ENCODE measurements around the gene ACAA2. TPM values are rescaled to one million over a fixed set of nuclear protein-coding genes. Genes with fewer than 3 reads are reported as not detected.

ACAA2 gene
- total RNA-seq, 2 experiments from 2014 or later, result 5.7 to 6.2 TPM

DNA sequence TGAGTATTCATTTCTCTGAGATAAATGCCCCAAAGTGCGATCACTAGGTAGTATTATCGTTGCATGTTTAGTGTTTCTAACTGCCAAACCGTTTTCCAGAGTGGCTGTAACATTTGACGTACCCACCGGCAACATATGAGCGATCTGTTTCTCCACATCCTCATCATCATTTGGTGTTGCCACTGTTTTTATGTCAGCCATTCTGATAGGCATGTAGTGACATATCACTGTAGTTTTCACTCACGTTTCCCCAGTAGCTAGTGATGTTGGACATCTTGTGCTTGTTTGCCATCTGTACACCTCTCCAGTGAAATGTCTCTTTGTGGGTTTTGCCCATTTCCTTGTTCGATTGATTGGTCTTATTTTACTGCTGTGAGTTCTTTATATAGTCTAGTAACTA is 63.8 kb downstream of the ACAA2 start:
- ChIA-PET POLR2A (no interaction called here), CTCF (no interaction called here)

DNA sequence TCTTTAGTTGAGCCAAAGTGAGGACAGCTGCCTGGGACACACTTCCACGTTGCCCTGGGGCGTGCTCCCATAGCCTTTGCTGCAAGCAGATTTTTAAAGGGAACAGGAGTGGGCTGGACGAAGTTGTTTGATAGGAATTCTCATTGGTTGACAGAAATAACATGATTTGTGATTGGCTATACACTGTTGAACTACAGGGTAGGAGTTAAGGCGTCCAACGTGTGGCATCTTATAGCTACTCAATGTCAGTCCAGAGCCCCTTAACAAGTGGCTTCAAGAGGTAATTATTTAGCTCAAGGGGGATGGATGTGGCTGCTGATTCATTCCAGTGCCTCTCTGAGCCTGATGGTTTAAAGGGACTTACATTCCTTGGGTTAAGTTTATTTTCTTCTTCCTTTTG is 65.5 kb downstream of the ACAA2 start:
- Histone ChIP-seq H3K9me3 (ENCODE audit: control insufficient read depth in 1 of 2, insufficient read depth in 1 of 2, low read length in 2 of 2) (no peaks in the 10 kb centered on the region), H3K27me3 (ENCODE audit: control insufficient read depth in 1 of 2, insufficient read depth in 2 of 2, low read length in 2 of 2) (no peaks in the 10 kb centered on the region), H3K36me3 (ENCODE audit: insufficient read depth, low read length) (no peaks in the 10 kb centered on the region), H3K4me3 (ENCODE audit: low read length) (no peak overlapping the region), H3K27ac (ENCODE audit: low read depth in 1 of 2, low read length in 2 of 2) (no peak overlapping the region), H3K4me1 (ENCODE audit: insufficient read depth, low read length) (peaks cover 18% of the 10 kb centered on the region)
- H3K27ac Mint-ChIP-seq, result no peak overlapping the region
- no peaks in the 10 kb centered on the region for H3K36me3 Mint-ChIP-seq (ENCODE audit: low read depth)
- TF ChIP-seq, protein P1, sequence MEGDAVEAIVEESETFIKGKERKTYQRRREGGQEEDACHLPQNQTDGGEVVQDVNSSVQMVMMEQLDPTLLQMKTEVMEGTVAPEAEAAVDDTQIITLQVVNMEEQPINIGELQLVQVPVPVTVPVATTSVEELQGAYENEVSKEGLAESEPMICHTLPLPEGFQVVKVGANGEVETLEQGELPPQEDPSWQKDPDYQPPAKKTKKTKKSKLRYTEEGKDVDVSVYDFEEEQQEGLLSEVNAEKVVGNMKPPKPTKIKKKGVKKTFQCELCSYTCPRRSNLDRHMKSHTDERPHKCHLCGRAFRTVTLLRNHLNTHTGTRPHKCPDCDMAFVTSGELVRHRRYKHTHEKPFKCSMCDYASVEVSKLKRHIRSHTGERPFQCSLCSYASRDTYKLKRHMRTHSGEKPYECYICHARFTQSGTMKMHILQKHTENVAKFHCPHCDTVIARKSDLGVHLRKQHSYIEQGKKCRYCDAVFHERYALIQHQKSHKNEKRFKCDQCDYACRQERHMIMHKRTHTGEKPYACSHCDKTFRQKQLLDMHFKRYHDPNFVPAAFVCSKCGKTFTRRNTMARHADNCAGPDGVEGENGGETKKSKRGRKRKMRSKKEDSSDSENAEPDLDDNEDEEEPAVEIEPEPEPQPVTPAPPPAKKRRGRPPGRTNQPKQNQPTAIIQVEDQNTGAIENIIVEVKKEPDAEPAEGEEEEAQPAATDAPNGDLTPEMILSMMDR (IDR thresholded peaks at IDR 0.05), result no peak
- H3K27me3 Mint-ChIP-seq, result peaks cover 8% of the 10 kb centered on the region
- H3K4me3 Mint-ChIP-seq, result no peak overlapping the region
- H3K4me1 Mint-ChIP-seq (ENCODE audit: low read depth), result peaks cover 28% of the 10 kb centered on the region
- intact Hi-C loops (cut with DNase I, micrococcal nuclease), result no loop called here
- ATAC-seq (ENCODE audit: poor library complexity) (no peak), DNase-seq (no peak)
- H3K9me3 Mint-ChIP-seq, result no peaks in the 10 kb centered on the region
- POLR2A ChIA-PET, result interaction anchor here (1.3 kb wide), 1 partner anchor 37 kb away, joined by 5 read pairs; no protein-coding TSS in a partner anchor
- CTCF ChIA-PET, result no interaction called here

More for the DNA sequence above, 63.8 kb downstream of the ACAA2 start:
- TF ChIP-seq, protein P1 (IDR thresholded peaks at IDR 0.05), result no peak
- Histone ChIP-seq H3K36me3 (ENCODE audit: insufficient read depth, low read length) (no peaks in the 10 kb centered on the region), H3K9me3 (ENCODE audit: control insufficient read depth in 1 of 2, insufficient read depth in 1 of 2, low read length in 2 of 2) (no peaks in the 10 kb centered on the region), H3K4me3 (ENCODE audit: low read length) (no peak overlapping the region), H3K27ac (ENCODE audit: low read depth in 1 of 2, low read length in 2 of 2) (no peak overlapping the region), H3K4me1 (ENCODE audit: insufficient read depth, low read length) (peaks cover 18% of the 10 kb centered on the region), H3K27me3 (ENCODE audit: control insufficient read depth in 1 of 2, insufficient read depth in 2 of 2, low read length in 2 of 2) (no peaks in the 10 kb centered on the region)
- Mint-ChIP-seq H3K9me3 (no peaks in the 10 kb centered on the region), H3K27ac (peak overlapping the region; percentile 11), H3K4me1 (ENCODE audit: low read depth) (peaks cover 39% of the 10 kb centered on the region), H3K36me3 (ENCODE audit: low read depth) (no peaks in the 10 kb centered on the region), H3K27me3 (no peaks in the 10 kb centered on the region), H3K4me3 (no peak overlapping the region)
- DNase-seq (no peak), ATAC-seq (ENCODE audit: poor library complexity) (no peak)
- intact Hi-C loops (cut with DNase I, micrococcal nuclease), result no loop called here

DNA sequence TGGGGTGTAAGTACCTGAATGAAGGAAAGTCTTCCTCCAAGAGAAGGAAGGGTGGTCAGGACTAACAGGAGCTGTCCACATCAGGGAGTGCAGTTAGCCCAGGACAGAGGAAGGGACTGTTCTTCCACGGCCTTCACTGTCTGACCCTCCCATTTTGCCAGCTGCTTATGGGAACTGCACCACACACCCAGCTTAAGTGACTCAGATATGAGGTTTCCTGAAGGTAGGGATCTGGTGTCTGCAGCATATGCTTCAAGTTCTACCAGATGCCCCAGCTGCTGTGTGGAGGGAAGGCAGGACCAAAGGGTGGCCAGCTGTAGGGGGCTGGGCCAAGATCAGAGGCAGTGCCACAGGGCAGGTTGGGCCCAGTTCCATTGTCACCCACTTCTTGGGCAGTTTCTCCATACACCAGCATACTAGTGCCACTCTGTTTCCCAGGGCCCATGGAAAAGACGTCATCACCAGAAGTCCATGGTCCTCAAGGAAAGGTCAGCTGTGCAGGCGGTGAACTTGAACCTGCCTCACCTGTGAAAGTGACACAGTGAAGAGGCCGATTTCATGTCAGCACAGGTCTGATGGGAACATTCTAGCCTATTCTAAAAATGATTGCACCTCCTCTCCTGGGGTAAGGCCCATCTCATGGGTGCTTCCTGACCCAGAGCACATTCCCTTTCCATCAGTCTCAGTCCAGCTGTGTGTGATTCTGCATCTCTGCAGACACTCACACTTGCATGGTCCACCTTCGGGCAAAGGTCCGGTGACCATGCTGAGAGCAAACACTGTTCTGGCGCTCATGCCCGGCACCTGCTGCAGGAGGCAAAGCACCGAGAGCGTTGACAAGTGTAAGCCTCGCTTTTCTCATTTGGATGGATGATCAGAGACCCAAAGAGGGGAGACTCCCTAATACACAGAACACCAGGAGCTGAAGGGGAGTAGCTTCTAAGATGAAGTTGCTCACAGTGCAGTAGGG is 68.0 kb downstream of the ACAA2 start:
- intact Hi-C loops (cut with DNase I, micrococcal nuclease), result no loop called here
- peaks cover 8% of the 10 kb centered on the region for H3K4me1 Mint-ChIP-seq (ENCODE audit: low read depth)
- Histone ChIP-seq H3K27ac (ENCODE audit: low read depth in 1 of 2, low read length in 2 of 2) (no peak overlapping the region), H3K36me3 (ENCODE audit: insufficient read depth, low read length) (no peaks in the 10 kb centered on the region), H3K4me3 (ENCODE audit: low read length) (no peak overlapping the region), H3K4me1 (ENCODE audit: insufficient read depth, low read length) (no peaks in the 10 kb centered on the region), H3K9me3 (ENCODE audit: control insufficient read depth in 1 of 2, insufficient read depth in 1 of 2, low read length in 2 of 2) (no peaks in the 10 kb centered on the region), H3K27me3 (ENCODE audit: control insufficient read depth in 1 of 2, insufficient read depth in 2 of 2, low read length in 2 of 2) (no peaks in the 10 kb centered on the region)
- ATAC-seq (ENCODE audit: poor library complexity) (no peak), DNase-seq (no peak)
- TF ChIP-seq, protein P1 (IDR thresholded peaks at IDR 0.05), result no peak
- H3K27me3 Mint-ChIP-seq, result peaks cover 8% of the 10 kb centered on the region
- no peaks in the 10 kb centered on the region for H3K9me3 Mint-ChIP-seq
- ChIA-PET CTCF (no interaction called here), POLR2A (no interaction called here)
- H3K4me3 Mint-ChIP-seq, result no peak overlapping the region
- H3K36me3 Mint-ChIP-seq (ENCODE audit: low read depth), result no peaks in the 10 kb centered on the region
- no peak overlapping the region for H3K27ac Mint-ChIP-seq
